ENCODE measurements around the gene SLC36A3.

Gene SLC36A3

DNA sequence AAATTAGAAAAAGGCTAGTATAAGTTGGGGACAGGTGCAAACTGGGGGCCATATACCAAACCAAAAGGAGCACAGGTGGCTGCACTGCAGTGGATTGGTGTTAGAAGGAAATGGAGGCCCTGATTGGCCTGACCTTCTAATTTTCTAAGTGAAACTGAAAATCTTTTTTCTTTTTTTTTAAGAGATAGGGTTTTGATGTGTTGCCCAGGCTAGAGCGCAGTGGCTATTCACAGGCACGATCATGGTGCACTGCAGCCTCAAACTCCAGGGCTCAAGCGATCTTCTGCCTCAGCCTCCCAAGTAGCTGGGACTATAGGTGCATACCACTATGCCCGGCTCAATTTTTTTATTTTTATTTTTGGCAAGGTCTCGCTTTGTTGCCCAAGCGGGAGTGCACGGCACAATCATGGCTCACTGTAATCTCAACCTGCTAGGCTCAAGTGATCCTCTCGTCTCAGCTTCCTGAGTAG is 69.9 kb downstream of the SLC36A3 start:
- no peak overlapping the region for H3K9ac ChIP-seq
- no peaks in the 10 kb centered on the region for H4K20me1 ChIP-seq (ENCODE audit: insufficient read depth)
- H3K36me3 ChIP-seq (ENCODE audit: insufficient read depth) = no peaks in the 10 kb centered on the region
- H3K4me3 ChIP-seq (IDR thresholded peaks at IDR 0.05; ENCODE audit: insufficient read depth, low read depth, low read length) = no peak overlapping the region
- no peak overlapping the region for H2AFZ ChIP-seq (ENCODE audit: low read depth)
- H3K27ac ChIP-seq = no peak overlapping the region
- H3K79me2 ChIP-seq (ENCODE audit: insufficient read depth, low read depth) = no peaks in the 10 kb centered on the region
- no peaks in the 10 kb centered on the region for H3K4me1 ChIP-seq (ENCODE audit: low read depth, poor library complexity, severe bottlenecking)
- H3K4me2 ChIP-seq = no peak overlapping the region
- TF ChIP-seq, protein P1, sequence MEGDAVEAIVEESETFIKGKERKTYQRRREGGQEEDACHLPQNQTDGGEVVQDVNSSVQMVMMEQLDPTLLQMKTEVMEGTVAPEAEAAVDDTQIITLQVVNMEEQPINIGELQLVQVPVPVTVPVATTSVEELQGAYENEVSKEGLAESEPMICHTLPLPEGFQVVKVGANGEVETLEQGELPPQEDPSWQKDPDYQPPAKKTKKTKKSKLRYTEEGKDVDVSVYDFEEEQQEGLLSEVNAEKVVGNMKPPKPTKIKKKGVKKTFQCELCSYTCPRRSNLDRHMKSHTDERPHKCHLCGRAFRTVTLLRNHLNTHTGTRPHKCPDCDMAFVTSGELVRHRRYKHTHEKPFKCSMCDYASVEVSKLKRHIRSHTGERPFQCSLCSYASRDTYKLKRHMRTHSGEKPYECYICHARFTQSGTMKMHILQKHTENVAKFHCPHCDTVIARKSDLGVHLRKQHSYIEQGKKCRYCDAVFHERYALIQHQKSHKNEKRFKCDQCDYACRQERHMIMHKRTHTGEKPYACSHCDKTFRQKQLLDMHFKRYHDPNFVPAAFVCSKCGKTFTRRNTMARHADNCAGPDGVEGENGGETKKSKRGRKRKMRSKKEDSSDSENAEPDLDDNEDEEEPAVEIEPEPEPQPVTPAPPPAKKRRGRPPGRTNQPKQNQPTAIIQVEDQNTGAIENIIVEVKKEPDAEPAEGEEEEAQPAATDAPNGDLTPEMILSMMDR (conservative IDR thresholded peaks at IDR 0.05; ENCODE audit: low read depth, low read length) = no peak
- no peaks in the 10 kb centered on the region for H3K27me3 ChIP-seq (ENCODE audit: insufficient read depth, low read depth)

DNA sequence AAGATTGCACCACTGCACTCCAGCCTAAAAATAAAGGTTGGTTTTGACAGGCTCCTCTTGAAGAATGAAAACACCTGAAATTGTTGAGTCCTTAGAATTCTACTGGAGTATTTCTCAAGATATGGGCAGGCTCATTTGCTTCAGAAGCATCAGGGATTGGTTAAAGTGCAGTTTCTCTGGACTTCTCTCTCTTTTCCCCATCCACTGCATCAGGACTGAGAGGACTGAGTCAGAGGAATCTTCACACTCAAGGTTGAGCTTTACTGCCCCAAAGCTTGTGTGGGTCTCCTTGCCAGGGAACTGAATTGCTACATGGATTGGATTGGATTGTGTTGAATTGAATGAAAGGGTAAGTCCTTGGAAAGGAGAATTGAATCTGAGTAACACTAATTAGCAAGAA is 72.2 kb downstream of the SLC36A3 start:
- H3K9ac ChIP-seq = no peak overlapping the region
- no peak overlapping the region for H3K4me2 ChIP-seq
- H3K27ac ChIP-seq = no peak overlapping the region

DNA sequence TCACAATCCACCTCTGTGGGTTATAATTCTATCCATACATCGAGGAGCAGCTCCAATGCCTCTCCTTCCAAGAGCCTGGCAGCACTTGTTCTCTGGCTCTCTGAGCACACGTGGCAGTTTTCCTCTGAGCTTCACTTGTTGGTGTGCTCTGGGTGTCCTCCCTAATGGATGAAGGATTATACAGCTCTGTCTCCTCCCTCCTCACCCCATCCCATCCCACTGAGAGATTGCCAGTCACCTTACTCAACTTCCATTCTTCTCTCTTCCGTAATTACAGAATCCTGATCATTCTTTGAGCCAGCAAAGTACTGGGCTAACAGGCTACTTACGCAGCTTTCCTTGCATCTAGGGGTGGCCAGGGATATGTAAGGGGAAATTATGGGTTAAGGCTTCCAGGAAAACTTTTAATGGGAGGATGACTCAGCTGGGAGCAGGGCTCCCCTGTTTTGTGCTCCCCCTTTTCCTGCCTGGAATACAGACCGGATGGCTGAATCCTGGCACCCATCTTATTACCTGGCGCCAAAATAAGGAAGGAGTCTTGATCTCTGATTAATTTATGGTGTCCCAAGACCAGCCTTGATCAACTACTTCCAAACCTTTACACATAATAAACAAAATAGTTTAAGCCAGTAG is 73.4 kb downstream of the SLC36A3 start:
- Histone ChIP-seq H2AFZ (ENCODE audit: low read depth) (no peak overlapping the region), H3K27ac (no peak overlapping the region), H3K36me3 (ENCODE audit: insufficient read depth) (no peaks in the 10 kb centered on the region), H3K79me2 (ENCODE audit: insufficient read depth, low read depth) (no peaks in the 10 kb centered on the region), H3K4me1 (ENCODE audit: low read depth, poor library complexity, severe bottlenecking) (peaks cover 7% of the 10 kb centered on the region), H3K27me3 (ENCODE audit: insufficient read depth, low read depth) (no peaks in the 10 kb centered on the region), H4K20me1 (ENCODE audit: insufficient read depth) (no peaks in the 10 kb centered on the region), H3K9ac (no peak overlapping the region), H3K4me2 (no peak overlapping the region), H3K4me3 (IDR thresholded peaks at IDR 0.05; ENCODE audit: insufficient read depth, low read depth, low read length) (no peak overlapping the region)
- TF ChIP-seq, protein P1 (conservative IDR thresholded peaks at IDR 0.05; ENCODE audit: low read depth, low read length) = no peak

More for the DNA sequence above, 72.2 kb downstream of the SLC36A3 start:
- H3K36me3 ChIP-seq (ENCODE audit: insufficient read depth) = no peaks in the 10 kb centered on the region
- no peak overlapping the region for H2AFZ ChIP-seq (ENCODE audit: low read depth)
- H3K27me3 ChIP-seq (ENCODE audit: insufficient read depth, low read depth) = no peaks in the 10 kb centered on the region
- no peak overlapping the region for H3K4me3 ChIP-seq (IDR thresholded peaks at IDR 0.05; ENCODE audit: insufficient read depth, low read depth, low read length)
- H3K4me1 ChIP-seq (ENCODE audit: low read depth, poor library complexity, severe bottlenecking) = no peaks in the 10 kb centered on the region
- TF ChIP-seq, protein P1 (conservative IDR thresholded peaks at IDR 0.05; ENCODE audit: low read depth, low read length) = no peak
- H3K79me2 ChIP-seq (ENCODE audit: insufficient read depth, low read depth) = no peaks in the 10 kb centered on the region
- no peaks in the 10 kb centered on the region for H4K20me1 ChIP-seq (ENCODE audit: insufficient read depth)

DNA sequence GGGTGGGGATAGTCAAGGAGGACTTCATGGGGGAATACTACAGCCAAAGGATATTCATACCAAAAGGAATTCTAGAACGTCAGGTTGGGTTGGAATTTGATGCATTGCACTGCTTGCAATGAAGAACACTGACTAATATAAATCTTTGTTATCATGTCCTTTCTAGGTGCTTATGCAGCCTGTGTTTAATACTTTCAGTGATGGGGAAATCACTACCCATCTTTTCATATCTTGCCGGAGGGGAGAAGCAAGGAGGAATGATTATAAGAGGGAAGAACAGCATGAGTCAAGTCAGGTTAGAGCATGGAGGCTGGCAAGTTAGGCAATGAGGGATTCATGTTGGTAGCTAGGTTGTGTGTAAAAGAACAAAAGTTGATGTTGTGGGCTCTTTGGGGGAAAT is 74.6 kb downstream of the SLC36A3 start:
- H4K20me1 ChIP-seq (ENCODE audit: insufficient read depth) = no peaks in the 10 kb centered on the region
- no peak overlapping the region for H3K4me3 ChIP-seq (IDR thresholded peaks at IDR 0.05; ENCODE audit: insufficient read depth, low read depth, low read length)
- no peaks in the 10 kb centered on the region for H3K36me3 ChIP-seq (ENCODE audit: insufficient read depth)
- H3K27me3 ChIP-seq (ENCODE audit: insufficient read depth, low read depth) = no peaks in the 10 kb centered on the region
- peaks cover 9% of the 10 kb centered on the region for H3K4me1 ChIP-seq (ENCODE audit: low read depth, poor library complexity, severe bottlenecking)
- TF ChIP-seq, protein P1 (conservative IDR thresholded peaks at IDR 0.05; ENCODE audit: low read depth, low read length) = no peak
- H3K79me2 ChIP-seq (ENCODE audit: insufficient read depth, low read depth) = no peaks in the 10 kb centered on the region
- no peak overlapping the region for H3K4me2 ChIP-seq
- H3K27ac ChIP-seq = no peak overlapping the region
- no peak overlapping the region for H2AFZ ChIP-seq (ENCODE audit: low read depth)
- no peak overlapping the region for H3K9ac ChIP-seq

Data from KMS-11 (cell line).